ENCODE data around the gene LIMS3. TPM values are rescaled to one million over a fixed set of nuclear protein-coding genes. Genes with fewer than 3 reads are reported as not detected.

Gene LIMS3
- polyA plus RNA-seq, 3 donors = 3.9 to 6.6 (median 5.7) TPM

Other genes starting within 250 kb of the LIMS3 start
- 10 to 100 TPM; 18.3 to 26.3 (median 18.3) TPM for gene RGPD5, start 104.4 kb upstream of the LIMS3 start, polyA plus RNA-seq (ENCODE audit: insufficient read length in 3 of 3)
- gene MALL, start 217.1 kb downstream of the LIMS3 start, polyA plus RNA-seq (ENCODE audit: insufficient read length in 3 of 3) = 10 to 100 TPM; 13.4 to 13.6 (median 13.5) TPM